Trophoblast cell (in vitro differentiated cells and primary cell): ENCODE measurements around the gene ARAP1.

Experiments
- DNase-seq, 2 donors: peaks; one replicate each; pipeline ENCODE4 v3.0.0-alpha.2; 2016
- H2AFZ ChIP-seq: 2 replicates; pipeline ENCODE4 v1.6.1; 2013; ENCODE audit warnings: low read length, moderate library complexity, mild to moderate bottlenecking; ENCODE audit not compliant: insufficient read depth, poor library complexity
- H2AK5ac ChIP-seq: 2 replicates; pipeline ENCODE4 v1.6.1; 2013; ENCODE audit warnings: mild to moderate bottlenecking, low read length
- H2BK120ac ChIP-seq: 2 replicates; pipeline ENCODE4 v1.6.1; 2013; ENCODE audit warnings: low read length, mild to moderate bottlenecking, moderate library complexity; ENCODE audit not compliant: insufficient read depth, poor library complexity
- H2BK12ac ChIP-seq: 2 replicates; pipeline ENCODE4 v1.6.1; 2013; ENCODE audit warnings: mild to moderate bottlenecking, low read length, moderate library complexity
- H2BK5ac ChIP-seq: 2 replicates; pipeline ENCODE4 v1.6.1; 2013; ENCODE audit warnings: low read length, low read depth, moderate library complexity, mild to moderate bottlenecking; ENCODE audit not compliant: poor library complexity
- H3K14ac ChIP-seq: 2 replicates; pipeline ENCODE4 v1.6.1; 2013; ENCODE audit warnings: mild to moderate bottlenecking, low read length
- H3K18ac ChIP-seq: 2 replicates; pipeline ENCODE4 v1.6.1; 2013; ENCODE audit warnings: mild to moderate bottlenecking, low read length
- H3K23ac ChIP-seq: 2 replicates; pipeline ENCODE4 v1.6.1; 2013; ENCODE audit warnings: low read length
- H3K27ac ChIP-seq: 2 replicates; pipeline ENCODE4 v1.5.1; 2013; ENCODE audit warnings: low read depth, mild to moderate bottlenecking, inconsistent platforms, low read length, moderate library complexity
- H3K27me3 ChIP-seq: 2 replicates; pipeline ENCODE4 v1.6.1; 2013; ENCODE audit warnings: inconsistent platforms, mild to moderate bottlenecking, low read length, moderate library complexity; ENCODE audit not compliant: insufficient read depth
- H3K36me3 ChIP-seq, 2 experiments: 1 replicate in 1 of 2; 2 replicates in 1 of 2; pipeline ENCODE4 v1.6.1; 2013; ENCODE audit warnings: low read length in 2 of 2, mild to moderate bottlenecking in 2 of 2, moderate library complexity in 1 of 2; ENCODE audit not compliant: insufficient read depth in 2 of 2, control insufficient read depth in 1 of 2
- H3K4ac ChIP-seq: 2 replicates; pipeline ENCODE4 v1.6.1; 2013; ENCODE audit warnings: low read depth, mild to moderate bottlenecking, low read length, moderate library complexity
- H3K4me1 ChIP-seq, 2 experiments: 1 replicate in 1 of 2; 2 replicates in 1 of 2; pipeline ENCODE4 v1.6.1; 2013; ENCODE audit warnings: low read length in 2 of 2, mild to moderate bottlenecking in 2 of 2, moderate library complexity in 1 of 2; ENCODE audit not compliant: insufficient read depth in 2 of 2, control insufficient read depth in 1 of 2
- H3K4me2 ChIP-seq: 2 replicates; pipeline ENCODE4 v1.6.1; 2013; ENCODE audit warnings: inconsistent platforms, mild to moderate bottlenecking, low read length, moderate library complexity
- H3K4me3 ChIP-seq: 2 replicates; pipeline ENCODE4 v1.5.1; 2013; ENCODE audit warnings: mild to moderate bottlenecking, low read depth, low read length, inconsistent platforms
- H3K79me1 ChIP-seq: one replicate; pipeline ENCODE4 v1.6.1; 2013; ENCODE audit warnings: low read length
- H3K79me2 ChIP-seq: 2 replicates; pipeline ENCODE4 v1.6.1; 2013; ENCODE audit warnings: low read length, mild to moderate bottlenecking; ENCODE audit not compliant: control insufficient read depth, insufficient read depth, poor library complexity
- H3K9ac ChIP-seq: 2 replicates; pipeline ENCODE4 v1.6.1; 2013; ENCODE audit warnings: mild to moderate bottlenecking, low read length
- H3K9me3 ChIP-seq: 2 replicates; pipeline ENCODE4 v1.6.1; 2013; ENCODE audit warnings: low read depth, mild to moderate bottlenecking, control low read depth, inconsistent platforms, low read length; ENCODE audit not compliant: insufficient read depth
- H4K12ac ChIP-seq: 2 replicates; pipeline ENCODE4 v1.6.1; 2013; ENCODE audit warnings: low read depth, mild to moderate bottlenecking, low read length, moderate library complexity
- H4K8ac ChIP-seq: 2 replicates; pipeline ENCODE4 v1.6.1; 2013; ENCODE audit warnings: low read depth, mild to moderate bottlenecking, low read length, moderate library complexity
- H4K91ac ChIP-seq: one replicate; pipeline ENCODE4 v1.6.1; 2013; ENCODE audit warnings: low read depth, mild to moderate bottlenecking, low read length, moderate library complexity
- WGBS: extraction: QIAGEN DNeasy Blood & Tissue Kit; methylation state at CpG from one replicate; pipeline ENCODE4 v1.1.7; 2013; ENCODE audit warnings: missing lambda C conversion rate; ENCODE audit not compliant: insufficient read length, insufficient coverage; ENCODE audit errors: extremely low coverage; 5-methylcytosine and 5-hydroxymethylcytosine counted together

Gene ARAP1

DNA sequence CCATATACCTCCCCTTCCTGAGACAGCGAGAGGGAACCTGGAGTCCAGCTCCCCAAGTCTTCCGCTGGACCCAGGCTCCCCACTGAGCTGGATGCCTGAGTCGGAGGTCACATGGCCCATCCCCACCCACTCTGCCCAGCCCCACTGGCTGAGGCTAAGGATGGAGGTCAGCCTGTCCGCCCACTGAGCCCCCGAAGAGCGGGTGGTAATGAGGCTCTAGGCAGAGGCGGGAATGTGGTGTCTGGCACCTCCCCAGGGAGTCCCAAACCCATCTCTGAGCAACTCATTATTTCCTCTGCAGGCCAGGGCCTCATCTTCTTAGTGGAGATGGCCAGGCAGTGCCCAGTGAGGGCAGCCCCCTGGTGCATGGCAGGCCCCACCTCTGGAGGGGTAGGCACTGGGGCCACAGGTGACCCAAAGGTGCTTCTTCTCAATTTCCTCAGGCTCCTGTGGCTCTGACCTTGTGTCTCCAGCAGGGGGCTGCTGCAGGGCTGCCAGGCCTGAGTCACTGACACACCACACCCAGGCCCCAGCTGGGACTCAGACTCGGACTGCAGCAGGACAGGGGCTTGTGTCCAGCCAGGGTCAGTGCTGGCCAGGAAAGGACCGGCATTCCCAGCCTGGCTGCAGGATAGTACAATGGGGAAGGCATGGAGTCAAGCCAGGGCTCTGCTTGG is 67.8 kb downstream of the ARAP1 start:
- H3K9ac ChIP-seq, result no peak overlapping the region
- WGBS, result no CpG with 5 or more reads among the region's 9 CpGs
- H3K79me1 ChIP-seq, result no peaks in the 10 kb centered on the region
- H3K36me3 ChIP-seq, result peaks cover 5 to 7% of the 10 kb centered on the region in 2 experiments
- no peak overlapping the region for H3K27ac ChIP-seq
- no peaks in the 10 kb centered on the region for H3K27me3 ChIP-seq
- no peak overlapping the region for H3K14ac ChIP-seq
- H3K4me2 ChIP-seq, result no peak overlapping the region
- H4K8ac ChIP-seq, result no peak overlapping the region
- no peak overlapping the region for H4K12ac ChIP-seq
- DNase-seq, result peak; percentile 80 to 89
- H3K23ac ChIP-seq, result no peak overlapping the region
- no peaks in the 10 kb centered on the region for H3K79me2 ChIP-seq
- no peak overlapping the region for H3K4me3 ChIP-seq
- no peaks in the 10 kb centered on the region for H3K9me3 ChIP-seq
- H2AK5ac ChIP-seq, result no peak overlapping the region
- H3K18ac ChIP-seq, result no peak overlapping the region
- H2BK12ac ChIP-seq, result no peak overlapping the region
- H2BK120ac ChIP-seq, result no peak overlapping the region
- no peak overlapping the region for H4K91ac ChIP-seq
- no peak overlapping the region for H2BK5ac ChIP-seq
- H2AFZ ChIP-seq, result no peak overlapping the region
- no peaks in the 10 kb centered on the region for H3K4me1 ChIP-seq
- H3K4ac ChIP-seq, result no peak overlapping the region

DNA sequence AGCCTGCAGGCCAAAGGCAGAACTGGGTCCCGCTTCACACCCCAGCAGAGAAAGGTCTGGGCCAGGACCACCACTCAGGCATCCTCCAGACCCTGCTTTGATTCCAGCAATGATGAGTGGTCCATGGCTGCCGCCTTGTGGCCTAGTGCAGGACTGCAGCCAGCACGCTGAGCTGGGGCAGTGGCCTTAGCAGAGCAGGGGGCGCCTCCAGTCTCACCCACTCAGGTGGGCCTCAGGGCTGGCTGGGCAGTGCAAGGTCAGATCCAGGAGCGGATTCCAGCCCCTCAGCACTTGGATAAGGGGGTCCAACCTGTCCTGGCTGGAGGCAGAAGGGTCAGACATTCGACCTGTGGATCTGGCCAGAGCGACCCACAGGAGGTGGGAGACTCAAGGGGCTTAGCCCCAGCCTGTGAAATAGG is 68.4 kb downstream of the ARAP1 start:
- H3K23ac ChIP-seq, result no peak overlapping the region
- H2BK5ac ChIP-seq, result no peak overlapping the region
- H3K4me2 ChIP-seq, result no peak overlapping the region
- no peak overlapping the region for H2AFZ ChIP-seq
- H3K36me3 ChIP-seq, result peaks cover 5 to 7% of the 10 kb centered on the region in 2 experiments
- H3K14ac ChIP-seq, result no peak overlapping the region
- H4K12ac ChIP-seq, result no peak overlapping the region
- DNase-seq, result peak; percentile 33 to 64
- H4K91ac ChIP-seq, result no peak overlapping the region
- WGBS, result no CpG with 5 or more reads among the region's 7 CpGs
- no peaks in the 10 kb centered on the region for H3K79me2 ChIP-seq
- no peak overlapping the region for H3K9ac ChIP-seq
- no peak overlapping the region for H3K4ac ChIP-seq
- H3K27ac ChIP-seq, result no peak overlapping the region
- H3K4me1 ChIP-seq, result no peaks in the 10 kb centered on the region
- no peaks in the 10 kb centered on the region for H3K9me3 ChIP-seq
- no peak overlapping the region for H3K18ac ChIP-seq
- H2AK5ac ChIP-seq, result no peak overlapping the region
- H3K4me3 ChIP-seq, result no peak overlapping the region
- H2BK120ac ChIP-seq, result no peak overlapping the region
- H4K8ac ChIP-seq, result no peak overlapping the region
- no peaks in the 10 kb centered on the region for H3K27me3 ChIP-seq
- no peaks in the 10 kb centered on the region for H3K79me1 ChIP-seq
- H2BK12ac ChIP-seq, result no peak overlapping the region

DNA sequence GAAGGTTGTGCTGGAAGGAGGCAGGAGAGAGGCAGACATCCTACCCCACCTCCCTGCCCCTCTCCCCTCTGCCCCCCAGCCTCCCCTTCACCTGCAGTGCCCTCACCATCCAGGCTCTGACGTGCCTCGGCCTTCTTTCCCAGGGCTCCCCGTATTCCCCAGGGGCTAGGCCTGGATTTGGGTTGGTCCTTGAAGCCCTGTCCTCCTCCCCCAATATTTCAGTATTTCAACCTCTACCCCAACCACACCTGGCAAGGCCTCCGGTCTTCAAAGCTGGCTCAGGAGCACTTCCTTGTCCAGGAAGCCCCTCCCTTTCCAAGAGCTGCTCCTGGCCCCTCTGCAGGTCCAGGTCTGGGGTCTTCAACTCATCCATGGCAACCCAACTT is 69.4 kb downstream of the ARAP1 start:
- H3K27me3 ChIP-seq, result no peaks in the 10 kb centered on the region
- H3K4me2 ChIP-seq, result no peak overlapping the region
- no peak overlapping the region for H4K8ac ChIP-seq
- H2BK120ac ChIP-seq, result no peak overlapping the region
- H3K27ac ChIP-seq, result no peak overlapping the region
- no peak overlapping the region for H3K4ac ChIP-seq
- WGBS, result no CpG with 5 or more reads among the region's 4 CpGs
- H2AK5ac ChIP-seq, result no peak overlapping the region
- H4K12ac ChIP-seq, result no peak overlapping the region
- no peak overlapping the region for H3K4me3 ChIP-seq
- H3K36me3 ChIP-seq, result peaks cover 2 to 7% of the 10 kb centered on the region in 2 experiments
- no peak for DNase-seq
- H3K9ac ChIP-seq, result no peak overlapping the region
- H3K18ac ChIP-seq, result no peak overlapping the region
- no peak overlapping the region for H4K91ac ChIP-seq
- no peaks in the 10 kb centered on the region for H3K9me3 ChIP-seq
- no peak overlapping the region for H3K23ac ChIP-seq
- H2BK5ac ChIP-seq, result no peak overlapping the region
- H2AFZ ChIP-seq, result no peak overlapping the region
- H3K4me1 ChIP-seq, result no peaks in the 10 kb centered on the region
- H2BK12ac ChIP-seq, result no peak overlapping the region
- no peaks in the 10 kb centered on the region for H3K79me2 ChIP-seq
- no peak overlapping the region for H3K14ac ChIP-seq
- no peaks in the 10 kb centered on the region for H3K79me1 ChIP-seq

DNA sequence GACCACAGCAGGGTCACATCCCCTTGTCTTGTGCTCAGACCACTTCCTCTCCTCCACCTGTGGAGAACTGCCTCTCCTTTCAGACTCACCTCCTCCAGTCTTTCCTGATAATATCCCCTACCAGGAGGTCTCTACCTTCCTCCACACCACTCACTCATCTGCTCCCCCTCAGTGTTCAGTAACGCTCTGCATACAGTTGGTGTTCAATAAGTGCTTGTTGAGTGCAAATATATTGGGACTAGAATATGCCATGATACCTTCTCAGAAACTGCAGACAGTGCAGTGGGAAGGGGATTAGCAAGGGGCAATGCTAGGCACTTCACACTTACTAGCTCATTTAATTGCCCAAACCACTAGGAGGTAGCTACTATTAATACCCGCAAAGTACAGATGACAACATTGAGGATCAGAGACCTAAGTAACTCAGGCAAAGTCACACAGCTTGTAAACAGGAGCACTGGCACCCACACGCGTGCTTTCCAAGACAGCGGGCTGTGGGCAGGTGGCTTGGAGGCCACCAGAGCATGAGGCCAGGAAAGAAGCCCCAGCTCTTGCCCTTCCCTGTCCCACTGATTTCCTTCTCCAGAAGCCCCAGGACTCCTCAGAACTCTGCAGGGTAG is 69.9 kb downstream of the ARAP1 start:
- Histone ChIP-seq H3K36me3 (peaks cover 1 to 4% of the 10 kb centered on the region in 2 experiments), H3K4me1 (no peaks in the 10 kb centered on the region), H3K9ac (no peak overlapping the region), H3K79me2 (no peaks in the 10 kb centered on the region), H2BK12ac (no peak overlapping the region), H4K91ac (no peak overlapping the region), H2BK5ac (no peak overlapping the region), H2BK120ac (no peak overlapping the region), H4K8ac (no peak overlapping the region), H4K12ac (no peak overlapping the region), H3K4me2 (no peak overlapping the region), H3K14ac (no peak overlapping the region), H3K79me1 (no peaks in the 10 kb centered on the region), H2AFZ (no peak overlapping the region), H3K9me3 (no peaks in the 10 kb centered on the region), H3K4ac (no peak overlapping the region), H3K18ac (no peak overlapping the region), H3K27me3 (no peaks in the 10 kb centered on the region), H3K27ac (no peak overlapping the region), H2AK5ac (no peak overlapping the region), H3K23ac (no peak overlapping the region), H3K4me3 (no peak overlapping the region)
- WGBS, result no CpG with 5 or more reads among the region's 5 CpGs
- DNase-seq, result no peak
